GM19455 (cell line): ENCODE results near the gene MMP2.

ENCODE experiments used
- ATAC-seq: cut with Tn5 transposase; IDR thresholded peaks from one replicate; pipeline ENCODE4 v1.9.1; 2021; ENCODE audit not compliant: unreplicated experiment

Gene MMP2

DNA sequence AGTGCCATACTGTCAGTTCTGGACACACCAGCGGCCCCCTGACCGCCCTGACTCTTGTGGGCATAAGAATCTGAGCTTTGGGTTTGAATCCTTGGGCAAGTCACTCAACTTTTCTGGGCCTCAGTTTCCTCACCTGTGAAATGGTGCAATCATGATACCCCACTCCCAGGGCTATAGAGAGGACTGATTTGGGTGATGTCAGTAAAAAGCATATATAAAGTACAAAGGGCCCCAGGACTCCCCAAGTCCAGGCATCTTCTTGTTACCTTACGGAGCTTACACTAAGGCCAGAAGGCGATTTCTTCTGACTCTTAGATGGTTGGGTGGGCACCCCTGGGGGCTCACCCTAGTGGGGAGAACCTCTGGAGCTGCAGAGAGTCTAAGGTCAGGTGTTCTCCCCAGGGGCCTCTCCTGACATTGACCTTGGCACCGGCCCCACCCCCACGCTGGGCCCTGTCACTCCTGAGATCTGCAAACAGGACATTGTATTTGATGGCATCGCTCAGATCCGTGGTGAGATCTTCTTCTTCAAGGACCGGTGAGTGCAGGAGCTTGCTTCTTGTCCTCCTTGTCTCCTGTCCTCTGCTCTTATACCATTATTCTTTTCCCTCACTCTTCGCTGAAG, 13.9 kb downstream of the MMP2 start:
- ATAC-seq = no peak

DNA sequence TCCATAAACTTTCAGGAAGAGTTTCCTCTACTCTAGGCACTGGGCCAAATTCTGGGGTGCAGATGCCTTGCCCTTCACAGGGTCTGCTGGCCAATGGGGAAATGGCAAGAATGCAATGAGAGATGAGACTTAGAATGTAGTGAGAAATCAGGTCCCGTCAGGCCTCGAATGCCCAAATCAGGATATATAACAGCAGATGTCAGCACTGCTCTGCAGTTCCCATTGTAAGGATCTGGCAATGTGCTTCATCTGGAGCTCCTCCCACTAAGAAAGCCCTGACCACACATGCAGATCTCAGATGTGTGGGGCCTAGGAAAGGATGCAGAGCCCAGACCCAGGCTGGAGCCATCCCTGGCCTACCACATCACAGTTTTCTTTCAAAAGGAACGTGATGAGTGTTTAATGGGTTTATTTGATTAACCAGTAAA, 16.0 kb downstream of the MMP2 start:
- no peak for ATAC-seq

DNA sequence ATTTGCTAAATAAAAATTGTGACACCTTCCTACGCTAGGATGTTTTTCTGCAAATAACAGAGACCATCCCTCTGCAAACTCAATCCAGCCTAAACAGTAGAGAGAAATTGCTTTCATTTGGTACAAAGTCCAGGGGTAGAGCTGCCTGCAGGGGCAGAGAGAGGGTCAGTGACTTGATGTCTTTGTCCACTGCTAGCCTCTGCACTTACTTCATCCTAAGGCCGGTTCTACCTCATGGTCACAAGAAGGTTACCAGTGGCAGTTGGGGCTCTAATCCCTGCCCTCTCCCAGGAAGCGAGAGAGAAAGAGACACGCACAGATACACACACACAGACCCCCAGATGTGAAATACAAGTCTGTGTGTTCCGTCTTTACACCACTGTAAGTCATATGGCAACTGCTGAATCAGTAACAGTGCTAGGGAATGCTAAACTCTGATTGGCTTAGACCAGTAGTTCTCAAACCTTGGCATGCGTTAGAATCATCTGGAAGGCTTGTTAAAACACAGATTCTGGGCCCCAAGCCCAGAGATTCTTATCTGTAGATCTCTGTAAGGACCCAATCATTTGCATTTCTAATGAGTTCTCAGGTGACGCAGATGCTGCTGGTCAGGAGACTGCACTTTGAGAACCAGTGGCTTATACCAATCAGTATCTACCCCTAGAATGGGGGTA, 16.8 kb downstream of the MMP2 start:
- ATAC-seq = no peak

DNA sequence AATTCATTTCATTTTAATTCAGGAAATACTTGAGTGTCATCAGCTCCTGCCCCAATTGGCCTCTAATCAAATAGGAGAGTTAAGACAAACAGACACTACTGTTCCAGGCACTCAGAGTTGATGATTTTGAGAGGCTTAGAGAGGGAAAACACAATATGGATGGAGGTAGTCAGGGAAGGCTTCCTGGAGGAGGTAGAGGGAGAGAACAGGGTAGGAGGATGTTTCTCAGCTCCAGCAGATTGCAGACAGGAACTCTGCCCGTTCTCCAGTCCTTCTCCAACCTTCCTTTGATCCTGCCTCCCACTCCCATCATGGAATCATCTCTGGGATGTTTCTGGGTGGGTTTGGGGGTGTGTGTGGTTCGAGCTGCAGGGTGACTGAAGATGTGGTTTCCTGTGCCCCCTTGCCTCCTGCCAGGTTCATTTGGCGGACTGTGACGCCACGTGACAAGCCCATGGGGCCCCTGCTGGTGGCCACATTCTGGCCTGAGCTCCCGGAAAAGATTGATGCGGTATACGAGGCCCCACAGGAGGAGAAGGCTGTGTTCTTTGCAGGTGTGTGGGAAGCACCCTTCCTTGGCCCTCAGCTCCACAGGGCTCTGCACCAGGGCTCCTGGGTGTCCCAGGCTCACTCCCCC, 17.6 kb downstream of the MMP2 start:
- no peak for ATAC-seq

DNA sequence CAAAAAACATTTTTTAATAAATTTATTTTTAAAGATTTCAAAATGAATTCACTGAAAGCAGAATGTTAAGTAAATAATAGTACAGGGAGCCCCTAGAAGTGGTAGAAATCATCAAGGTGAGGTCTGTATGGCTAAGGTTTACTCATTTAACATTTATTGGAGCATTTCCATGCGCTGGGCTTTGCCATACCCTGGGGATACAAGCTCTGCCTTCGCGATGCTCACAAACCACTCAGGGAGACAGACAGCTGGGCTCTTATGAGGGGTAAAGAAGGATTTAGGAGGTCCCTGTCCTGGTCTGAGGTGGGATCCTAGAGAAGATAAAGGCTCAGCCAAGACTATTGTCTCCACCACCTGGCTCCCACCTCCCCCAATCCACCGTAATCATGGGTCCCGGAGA, 18.6 kb downstream of the MMP2 start:
- ATAC-seq = no peak

DNA sequence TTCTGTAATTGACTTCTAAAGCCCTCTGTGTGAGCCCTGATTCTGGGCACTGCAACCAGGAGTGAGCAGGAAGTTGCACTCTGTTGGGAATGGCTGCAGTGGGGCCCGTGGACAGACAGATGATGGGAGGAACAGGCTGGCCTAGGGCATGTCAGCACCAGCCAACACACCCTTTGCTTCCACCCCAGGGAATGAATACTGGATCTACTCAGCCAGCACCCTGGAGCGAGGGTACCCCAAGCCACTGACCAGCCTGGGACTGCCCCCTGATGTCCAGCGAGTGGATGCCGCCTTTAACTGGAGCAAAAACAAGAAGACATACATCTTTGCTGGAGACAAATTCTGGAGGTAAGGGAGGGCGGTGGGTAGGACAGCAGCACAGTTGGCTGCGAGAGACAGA, 19.1 kb downstream of the MMP2 start:
- no peak for ATAC-seq

DNA sequence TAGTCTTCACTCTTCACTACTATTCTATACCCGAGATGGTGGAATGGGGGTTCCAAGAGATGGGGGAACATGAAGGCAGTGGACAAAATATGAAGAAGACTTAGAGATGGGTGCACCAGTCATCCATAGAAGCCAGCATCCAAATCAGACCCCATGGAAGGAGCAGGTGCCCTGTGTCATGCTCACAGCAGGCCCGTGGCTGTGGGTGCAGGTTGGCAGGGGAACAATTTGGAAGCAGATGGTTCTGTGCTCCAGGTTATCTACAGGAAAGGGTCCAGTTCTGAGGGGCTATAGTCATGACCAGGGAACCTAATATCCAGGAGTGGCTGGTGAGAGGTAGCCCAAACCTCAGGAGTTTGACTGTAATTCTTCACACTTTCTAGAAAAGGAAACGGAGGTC, 20.3 kb downstream of the MMP2 start:
- ATAC-seq = no peak

DNA sequence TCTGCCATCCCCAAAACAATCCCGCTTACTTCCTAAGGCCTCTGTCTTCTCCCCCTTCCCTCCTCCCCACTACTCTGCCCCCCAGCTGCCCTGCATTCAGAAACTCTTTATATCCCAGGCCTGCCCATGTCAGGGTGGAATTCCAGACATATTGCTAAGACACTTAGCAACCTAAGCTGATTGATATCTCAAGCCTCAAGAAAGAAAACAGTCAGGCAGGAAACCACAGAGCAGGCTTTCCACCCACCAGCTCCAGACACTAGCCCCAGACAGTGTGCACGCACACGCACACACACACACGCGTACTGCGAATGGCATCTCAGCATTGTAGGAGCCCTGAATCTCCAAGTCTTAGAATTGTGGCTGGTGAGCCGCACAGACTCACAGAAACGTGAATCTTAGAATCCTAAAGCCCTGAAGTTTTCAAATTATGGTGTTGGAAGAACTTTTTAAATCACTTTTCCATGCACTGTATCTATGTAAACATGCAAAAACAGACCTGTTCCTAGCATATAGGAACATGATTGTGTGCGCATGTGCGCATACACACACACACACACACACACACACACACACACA, 21.0 kb downstream of the MMP2 start:
- ATAC-seq = no peak

DNA sequence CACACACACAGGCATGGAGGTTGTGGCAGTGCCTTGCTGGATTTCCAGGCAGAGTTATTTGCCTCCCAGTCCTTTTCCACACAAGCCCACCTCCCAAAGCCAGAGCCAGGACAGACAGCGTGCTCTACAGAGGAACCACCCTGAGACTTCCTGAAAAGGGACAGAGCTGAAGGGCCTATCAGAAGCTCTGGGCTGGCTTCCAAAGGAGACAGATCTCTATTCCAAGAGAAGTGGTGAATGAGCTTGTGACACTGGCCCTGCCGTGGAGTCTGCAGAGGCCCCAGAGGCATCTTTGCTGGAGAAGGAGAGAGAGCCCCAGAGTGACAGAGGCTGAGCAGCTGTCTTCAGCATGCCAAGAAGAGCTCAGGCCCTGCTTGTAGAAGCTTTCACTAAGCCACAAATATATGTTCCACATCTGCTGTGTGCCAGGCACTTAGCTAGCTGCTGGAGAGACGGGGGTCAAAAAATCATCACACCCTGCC, 21.6 kb downstream of the MMP2 start:
- ATAC-seq = no peak

DNA sequence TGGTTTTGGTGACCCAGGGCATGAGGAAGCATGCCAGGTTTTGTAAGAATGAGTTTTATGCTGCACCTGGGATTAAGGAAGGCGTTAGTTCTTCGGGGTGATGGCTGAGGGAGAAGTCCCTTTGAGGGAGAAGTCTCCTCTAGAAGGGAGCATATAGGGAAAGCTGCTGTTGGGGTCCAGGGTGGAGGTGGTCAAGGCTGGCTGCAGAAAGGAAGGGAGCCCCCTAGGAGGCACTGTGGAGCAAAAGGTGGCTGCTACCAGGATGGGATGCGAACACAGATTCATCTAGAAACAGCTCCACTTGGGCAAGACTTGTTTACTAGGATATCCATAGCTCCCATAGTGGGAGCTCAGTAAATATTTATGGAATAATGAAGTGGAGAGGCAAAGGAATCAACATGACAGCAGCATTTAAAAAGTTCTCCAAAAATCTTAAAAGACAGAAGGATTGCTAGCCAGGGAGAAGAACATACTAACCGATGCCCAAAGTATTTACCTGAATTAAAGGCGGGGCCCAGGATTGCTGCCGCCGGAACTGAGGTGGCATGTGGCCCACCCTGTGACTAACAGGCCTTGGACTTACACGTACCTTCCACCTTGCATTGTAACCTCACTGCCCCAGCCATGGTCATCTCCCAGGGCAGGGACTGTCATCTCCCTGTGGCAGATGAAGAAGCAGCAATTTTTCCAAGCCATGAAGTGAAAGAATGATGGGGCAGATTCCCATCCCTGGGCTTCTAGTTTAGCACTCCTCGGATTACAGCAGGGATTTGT, 22.7 kb downstream of the MMP2 start:
- ATAC-seq = no peak

DNA sequence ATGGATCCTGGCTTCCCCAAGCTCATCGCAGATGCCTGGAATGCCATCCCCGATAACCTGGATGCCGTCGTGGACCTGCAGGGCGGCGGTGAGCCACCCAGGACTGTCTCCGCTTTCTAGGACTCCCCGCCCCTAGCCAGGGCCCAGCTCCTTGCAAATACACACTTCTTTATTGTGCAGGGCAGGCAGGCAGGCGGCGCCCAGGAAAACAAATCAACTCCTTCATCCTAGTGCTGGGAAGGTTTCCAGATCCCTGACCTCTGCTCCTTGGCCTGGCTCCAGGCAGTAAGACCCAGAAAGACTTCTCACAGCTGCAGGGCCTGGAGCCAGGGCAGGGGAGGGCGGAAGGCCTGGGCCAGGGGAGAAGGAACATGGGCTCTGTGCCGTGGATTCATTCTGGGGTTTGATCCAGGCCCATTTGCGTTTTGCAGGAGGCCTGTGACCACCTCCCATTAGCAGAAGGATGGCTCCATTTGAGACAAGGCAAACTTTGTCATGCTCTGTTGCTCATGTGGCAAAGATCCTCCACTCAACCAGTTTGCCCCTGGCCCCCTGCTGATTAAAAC, 23.9 kb downstream of the MMP2 start:
- no peak for ATAC-seq

DNA sequence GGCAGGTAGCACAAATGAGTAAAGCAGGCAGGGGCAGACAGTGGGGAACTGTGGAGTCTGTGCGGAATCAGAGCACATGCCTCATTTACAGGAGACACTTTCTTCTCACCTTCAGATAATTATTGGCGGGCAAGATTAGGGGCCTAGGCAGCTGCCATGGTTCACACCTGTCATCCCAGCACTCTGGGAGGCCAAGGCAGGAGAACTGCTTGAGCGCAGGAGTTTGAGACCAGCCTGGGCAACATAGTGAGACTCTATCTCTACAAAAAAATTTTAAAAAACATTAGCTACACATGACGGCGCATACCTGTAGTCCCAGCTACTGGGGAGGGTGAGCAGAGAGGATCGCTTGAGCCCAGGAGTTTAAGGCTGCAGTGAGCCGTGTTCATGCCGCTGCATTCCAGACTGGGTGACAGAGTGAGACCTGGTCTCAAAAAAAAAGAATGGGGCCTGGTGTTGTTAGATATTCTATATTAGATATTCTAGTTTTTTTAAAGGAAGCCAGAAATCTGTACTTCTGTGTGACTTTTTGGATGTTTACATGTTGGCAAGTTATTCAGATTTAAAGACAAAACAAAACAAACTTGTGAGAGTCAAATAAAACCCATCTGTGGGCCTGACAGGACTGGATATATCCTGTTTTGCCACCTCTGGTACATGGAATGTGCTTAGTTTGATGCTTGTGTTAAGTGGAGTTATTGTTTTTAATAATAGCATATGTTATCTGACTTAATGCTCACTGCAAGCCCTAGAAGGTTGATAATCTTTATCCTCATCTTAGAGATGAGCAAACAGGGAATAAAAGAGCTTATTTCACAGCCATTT, 24.9 kb downstream of the MMP2 start:
- ATAC-seq = no peak

DNA sequence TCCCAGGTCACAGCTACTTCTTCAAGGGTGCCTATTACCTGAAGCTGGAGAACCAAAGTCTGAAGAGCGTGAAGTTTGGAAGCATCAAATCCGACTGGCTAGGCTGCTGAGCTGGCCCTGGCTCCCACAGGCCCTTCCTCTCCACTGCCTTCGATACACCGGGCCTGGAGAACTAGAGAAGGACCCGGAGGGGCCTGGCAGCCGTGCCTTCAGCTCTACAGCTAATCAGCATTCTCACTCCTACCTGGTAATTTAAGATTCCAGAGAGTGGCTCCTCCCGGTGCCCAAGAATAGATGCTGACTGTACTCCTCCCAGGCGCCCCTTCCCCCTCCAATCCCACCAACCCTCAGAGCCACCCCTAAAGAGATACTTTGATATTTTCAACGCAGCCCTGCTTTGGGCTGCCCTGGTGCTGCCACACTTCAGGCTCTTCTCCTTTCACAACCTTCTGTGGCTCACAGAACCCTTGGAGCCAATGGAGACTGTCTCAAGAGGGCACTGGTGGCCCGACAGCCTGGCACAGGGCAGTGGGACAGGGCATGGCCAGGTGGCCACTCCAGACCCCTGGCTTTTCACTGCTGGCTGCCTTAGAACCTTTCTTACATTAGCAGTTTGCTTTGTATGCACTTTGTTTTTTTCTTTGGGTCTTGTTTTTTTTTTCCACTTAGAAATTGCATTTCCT, 26.5 kb downstream of the MMP2 start:
- no peak for ATAC-seq

DNA sequence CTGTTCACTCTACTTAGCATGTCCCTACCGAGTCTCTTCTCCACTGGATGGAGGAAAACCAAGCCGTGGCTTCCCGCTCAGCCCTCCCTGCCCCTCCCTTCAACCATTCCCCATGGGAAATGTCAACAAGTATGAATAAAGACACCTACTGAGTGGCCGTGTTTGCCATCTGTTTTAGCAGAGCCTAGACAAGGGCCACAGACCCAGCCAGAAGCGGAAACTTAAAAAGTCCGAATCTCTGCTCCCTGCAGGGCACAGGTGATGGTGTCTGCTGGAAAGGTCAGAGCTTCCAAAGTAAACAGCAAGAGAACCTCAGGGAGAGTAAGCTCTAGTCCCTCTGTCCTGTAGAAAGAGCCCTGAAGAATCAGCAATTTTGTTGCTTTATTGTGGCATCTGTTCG, 27.1 kb downstream of the MMP2 start:
- ATAC-seq = no peak

DNA sequence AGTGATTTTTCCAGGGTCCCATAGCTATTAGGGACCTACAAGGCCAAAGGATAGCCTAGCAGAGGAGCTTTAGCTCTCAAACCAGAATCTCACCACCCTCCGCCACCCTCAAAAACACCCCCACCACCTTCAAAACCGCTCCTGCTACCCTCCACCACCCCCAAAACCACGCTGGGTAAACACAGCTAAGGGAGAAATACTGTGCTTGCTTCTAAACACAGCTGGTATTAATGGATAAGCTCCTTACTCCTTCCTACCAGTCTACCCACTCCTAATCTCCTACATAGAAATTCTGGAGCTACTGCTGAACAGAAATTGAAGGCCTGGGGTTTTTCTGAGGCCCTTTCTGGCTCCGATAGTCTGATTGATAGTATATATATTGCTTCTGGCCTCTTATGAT, 27.7 kb downstream of the MMP2 start:
- ATAC-seq = no peak

DNA sequence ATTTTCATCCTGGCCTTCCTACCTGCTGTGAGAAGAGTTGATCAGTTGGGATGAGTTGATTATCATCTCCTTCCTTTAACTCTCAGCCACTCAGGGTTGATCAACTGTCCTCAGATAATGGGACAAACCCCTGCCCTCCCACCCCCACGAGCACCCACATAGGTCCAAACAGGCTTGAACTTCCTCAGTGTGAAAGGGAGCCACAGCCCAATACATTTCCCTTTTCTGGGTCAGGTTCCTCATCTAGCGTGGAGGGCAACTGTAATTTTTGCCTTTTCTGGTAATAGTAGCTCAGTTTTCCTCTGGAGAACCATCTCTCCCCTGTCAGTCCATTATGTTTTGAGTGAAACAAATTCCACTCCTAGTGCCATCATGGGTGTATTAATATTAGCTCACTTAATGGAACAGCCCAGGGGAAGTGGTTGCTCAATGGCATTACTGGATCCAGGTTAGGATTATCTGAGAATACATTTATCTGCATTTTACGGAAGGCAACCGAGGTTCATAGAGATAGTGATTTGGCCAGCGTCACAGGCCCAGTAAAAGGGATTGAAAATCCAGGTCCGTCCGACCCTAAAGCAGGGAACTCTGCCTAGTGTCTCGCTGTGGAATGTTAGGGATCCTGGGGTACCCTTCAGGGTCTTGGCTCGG, 29.4 kb downstream of the MMP2 start:
- ATAC-seq = no peak

DNA sequence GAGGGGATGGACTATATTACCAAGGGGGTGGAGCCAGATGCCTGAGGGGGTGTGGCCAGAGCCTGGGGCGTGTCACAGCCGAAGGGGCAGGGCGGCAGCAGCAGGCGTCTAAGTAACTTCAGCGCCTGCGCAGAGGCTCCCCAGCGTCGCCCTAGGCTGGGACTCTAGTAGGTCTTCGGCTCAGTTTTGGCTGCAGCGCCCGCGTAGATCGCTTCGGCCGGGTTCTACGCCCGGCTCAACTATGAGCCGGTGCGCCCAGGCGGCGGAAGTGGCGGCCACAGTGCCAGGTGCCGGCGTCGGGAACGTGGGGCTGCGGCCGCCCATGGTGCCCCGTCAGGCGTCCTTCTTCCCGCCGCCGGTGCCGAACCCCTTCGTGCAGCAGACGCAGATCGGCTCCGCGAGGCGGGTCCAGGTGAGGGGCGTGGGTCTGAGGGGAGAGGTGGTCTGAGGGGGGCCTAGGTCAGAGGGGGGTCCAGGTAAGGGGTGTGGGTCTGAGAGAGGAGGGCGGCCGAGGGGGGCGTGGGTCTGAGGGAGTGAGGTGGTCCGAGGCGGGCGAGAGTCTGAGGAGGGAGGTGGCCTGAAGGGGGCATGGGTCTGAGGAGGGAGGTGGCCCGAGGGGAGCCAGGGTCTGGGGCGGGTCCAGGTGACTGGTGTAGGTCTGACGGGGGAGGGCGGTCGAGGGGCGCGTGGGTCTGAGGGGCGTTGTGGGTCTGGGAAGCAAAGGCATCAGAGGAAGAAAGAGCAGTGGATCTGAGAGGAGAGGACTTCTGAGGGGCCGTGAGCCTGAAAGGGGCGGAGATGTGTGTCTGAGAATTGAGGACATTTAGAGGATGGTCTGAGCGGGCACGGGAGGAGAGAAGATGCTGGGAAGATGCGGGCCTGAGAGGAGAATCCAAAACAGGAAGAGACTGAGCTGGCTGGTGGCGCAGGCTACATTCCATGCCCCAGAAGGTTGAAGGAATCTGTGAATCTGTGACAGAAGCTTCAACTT, 30.2 kb downstream of the MMP2 start, which contains the start of gene LPCAT2:
LPCAT2 (plus strand) TSS at position 132 of the 991 bp plus-strand sequence; CDS start at position 242, 110 bp downstream.
- ATAC-seq = no peak
